ENCODE results near the gene SCLY. TPM values are rescaled to one million over a fixed set of nuclear protein-coding genes. Genes with fewer than 3 reads are reported as not detected.

SCLY gene
- polyA plus RNA-seq, 1 of the 3 experiments (the other 2 are of a cell fraction): 20.9 TPM

DNA sequence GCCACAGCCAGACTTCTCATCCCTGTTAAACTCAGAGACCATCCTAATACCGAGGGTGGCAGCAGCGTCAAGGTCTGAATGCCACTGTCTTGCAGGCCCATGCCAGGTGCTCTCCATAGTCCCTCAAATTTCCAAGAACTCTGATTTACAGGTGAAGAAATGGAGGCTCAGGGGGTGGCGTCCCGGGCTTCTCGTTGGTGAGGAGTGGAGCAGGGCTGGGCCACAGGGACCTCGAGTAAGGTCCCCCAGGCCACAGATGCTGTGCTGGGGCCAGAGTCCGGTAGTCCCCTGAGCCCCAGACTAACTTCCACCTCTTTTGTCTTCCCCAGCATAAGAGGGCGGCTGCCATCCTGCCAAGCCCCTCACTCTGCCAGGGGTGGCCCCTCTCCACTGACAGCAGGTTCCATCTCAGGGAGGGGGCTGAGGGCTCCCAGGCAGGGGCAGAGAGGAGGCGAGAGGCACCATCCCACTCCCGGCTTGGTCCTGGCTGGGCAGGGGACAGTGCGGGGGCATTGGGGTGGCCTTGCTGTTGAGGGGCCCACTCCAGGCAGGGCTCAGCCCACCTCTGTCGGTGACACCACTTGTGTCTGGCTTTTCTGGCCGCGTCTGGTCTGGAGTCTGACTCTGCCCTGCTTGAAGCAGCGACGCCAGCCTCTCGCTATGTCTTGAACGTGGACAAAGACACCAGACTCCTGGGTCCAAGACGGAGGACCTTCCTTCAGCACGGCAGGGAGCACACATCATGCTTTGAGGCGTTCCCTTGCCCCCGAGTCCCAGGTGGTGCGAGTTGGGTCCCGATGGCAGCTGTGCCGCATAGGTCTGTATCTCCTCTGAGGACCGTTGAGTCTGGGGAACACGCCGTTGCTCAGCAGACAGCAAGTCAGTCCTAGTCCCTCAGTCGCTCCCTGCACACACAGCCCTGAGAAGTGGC, 61.8 kb downstream of the SCLY start:
- no peak overlapping the region for H2AFZ ChIP-seq (ENCODE audit: low read depth)
- H3K27ac ChIP-seq (ENCODE audit: low read depth in 2 of 2, low read length in 1 of 2): no peak overlapping the region
- POLR2A ChIA-PET: no interaction called here
- H3K4me3 ChIP-seq (ENCODE audit: low read depth in 2 of 2, low read length in 1 of 2): no peak overlapping the region
- TF ChIP-seq RXRA (IDR thresholded peaks at IDR 0.05; ENCODE audit: borderline replicate concordance, low read depth) (no peak), GATA2 (CRISPR knock-in tag; IDR thresholded peaks at IDR 0.05) (no peak), MAX (IDR thresholded peaks at IDR 0.05; ENCODE audit: low read depth) (no peak), CTCF (IDR thresholded peaks at IDR 0.05) (no peak), MXI1 (IDR thresholded peaks at IDR 0.05; ENCODE audit: low read depth, low read length) (no peak), JUND (IDR thresholded peaks at IDR 0.05) (no peak), TAF1 (IDR thresholded peaks at IDR 0.05; ENCODE audit: borderline replicate concordance, low read depth, low read length) (no peak), CHD2 (IDR thresholded peaks at IDR 0.05; ENCODE audit: low read length, partially characterized antibody) (no peak), TCF12 (IDR thresholded peaks at IDR 0.05) (no peak), SIN3A (IDR thresholded peaks at IDR 0.05; ENCODE audit: borderline replicate concordance, low read depth, low read length) (no peak)
- TF ChIP-seq, protein P1, sequence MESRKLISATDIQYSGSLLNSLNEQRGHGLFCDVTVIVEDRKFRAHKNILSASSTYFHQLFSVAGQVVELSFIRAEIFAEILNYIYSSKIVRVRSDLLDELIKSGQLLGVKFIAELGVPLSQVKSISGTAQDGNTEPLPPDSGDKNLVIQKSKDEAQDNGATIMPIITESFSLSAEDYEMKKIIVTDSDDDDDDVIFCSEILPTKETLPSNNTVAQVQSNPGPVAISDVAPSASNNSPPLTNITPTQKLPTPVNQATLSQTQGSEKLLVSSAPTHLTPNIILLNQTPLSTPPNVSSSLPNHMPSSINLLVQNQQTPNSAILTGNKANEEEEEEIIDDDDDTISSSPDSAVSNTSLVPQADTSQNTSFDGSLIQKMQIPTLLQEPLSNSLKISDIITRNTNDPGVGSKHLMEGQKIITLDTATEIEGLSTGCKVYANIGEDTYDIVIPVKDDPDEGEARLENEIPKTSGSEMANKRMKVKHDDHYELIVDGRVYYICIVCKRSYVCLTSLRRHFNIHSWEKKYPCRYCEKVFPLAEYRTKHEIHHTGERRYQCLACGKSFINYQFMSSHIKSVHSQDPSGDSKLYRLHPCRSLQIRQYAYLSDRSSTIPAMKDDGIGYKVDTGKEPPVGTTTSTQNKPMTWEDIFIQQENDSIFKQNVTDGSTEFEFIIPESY (IDR thresholded peaks at IDR 0.05; ENCODE audit: borderline replicate concordance, low read depth): no peak
- H3K9me2 ChIP-seq: no peaks in the 10 kb centered on the region
- H3K4me2 ChIP-seq: no peak overlapping the region
- no peaks in the 10 kb centered on the region for H3K36me3 ChIP-seq (replicated peaks in 1 of 2; ENCODE audit: control insufficient read depth in 1 of 2, insufficient read depth in 2 of 2, low read length in 1 of 2)
- H4K20me1 ChIP-seq (ENCODE audit: insufficient read depth): no peaks in the 10 kb centered on the region
- 71% methylated on average over 19 of the region's 29 CpGs for WGBS (ENCODE audit: low lambda C conversion rate)
- no peaks in the 10 kb centered on the region; the same call in 1 of the 2 replicates for H3K27me3 ChIP-seq (ENCODE audit: insufficient read depth)
- no peaks in the 10 kb centered on the region for H3F3A ChIP-seq (replicated peaks; ENCODE audit: insufficient read depth)
- H3K4me1 ChIP-seq (ENCODE audit: control insufficient read depth in 1 of 2, insufficient read depth in 2 of 2, low read depth in 1 of 2, low read length in 1 of 2): no peaks in the 10 kb centered on the region
- H3K9ac ChIP-seq: no peak overlapping the region
- CTCF ChIA-PET: no interaction called here
- DNase-seq: no peak
- no peaks in the 10 kb centered on the region for H3K9me3 ChIP-seq
- H3K79me2 ChIP-seq (ENCODE audit: insufficient read depth): no peaks in the 10 kb centered on the region

Data from SK-N-SH (cell line).